HT-29 (cell line): Measurements from ENCODE around the gene ZC3H12C. TPM values are rescaled to one million over a fixed set of nuclear protein-coding genes. Genes with fewer than 3 reads are reported as not detected.
"Not testable (repeated sequence)": the region's sequence is repeated elsewhere in the genome, so short reads cannot be mapped to it uniquely, and the experiment has no call there.

Experiments
- DNase-seq: peaks from one replicate; pipeline ENCODE4 v3.0.0-alpha.2; 2015; ENCODE audit warnings: low spot score
- total RNA-seq: library from RNA; depleted of rRNA; stranded (reverse); fragments of >200 nt; shearing (Covaris generic); gene quantifications from 2 replicates; pipeline ENCODE4 v1.2.3, GENCODE V29; 2014

Gene ZC3H12C
- total RNA-seq, 1 experiment from 2014 or later, result 0.43 TPM

- DNase-seq, result no peak
These were observed 85.9 kb downstream of the ZC3H12C start for GRCh38 chr11:110179064-110179463.

GRCh38 chr11:110182886-110183285 lies 89.7 kb downstream of the ZC3H12C start:
- no peak for DNase-seq

- DNase-seq, result no peak
These were observed 91.3 kb downstream of the ZC3H12C start for GRCh38 chr11:110184456-110184855.

- no peak for DNase-seq
These were observed 92.0 kb downstream of the ZC3H12C start for GRCh38 chr11:110185121-110185591.

- DNase-seq, result no peak
These were observed 92.4 kb downstream of the ZC3H12C start for GRCh38 chr11:110185599-110185998.

GRCh38 chr11:110186456-110186855 lies 93.3 kb downstream of the ZC3H12C start:
- no peak for DNase-seq

- no peak for DNase-seq
These were observed 93.7 kb downstream of the ZC3H12C start for GRCh38 chr11:110186867-110187266.

- DNase-seq, result no peak
These were observed 94.5 kb downstream of the ZC3H12C start for GRCh38 chr11:110187731-110188130.

- DNase-seq, result no peak
These were observed 97.7 kb downstream of the ZC3H12C start for GRCh38 chr11:110190885-110191284.

- DNase-seq, result not testable (repeated sequence)
These were observed 99.6 kb downstream of the ZC3H12C start for GRCh38 chr11:110192604-110193282.

GRCh38 chr11:110194211-110194766 lies 101.1 kb downstream of the ZC3H12C start:
- peak; percentile 45 for DNase-seq

GRCh38 chr11:110196241-110196754 lies 103.1 kb downstream of the ZC3H12C start:
- DNase-seq, result peak; percentile 66

- no peak for DNase-seq
These were observed 103.8 kb downstream of the ZC3H12C start for GRCh38 chr11:110196884-110197420.

- no peak for DNase-seq
These were observed 105.0 kb downstream of the ZC3H12C start for GRCh38 chr11:110198031-110198729.

GRCh38 chr11:110199184-110199981 lies 106.2 kb downstream of the ZC3H12C start:
- DNase-seq, result no peak

GRCh38 chr11:110200241-110200640 lies 107.0 kb downstream of the ZC3H12C start:
- DNase-seq, result no peak

GRCh38 chr11:110200836-110201235 lies 107.6 kb downstream of the ZC3H12C start:
- DNase-seq, result no peak

GRCh38 chr11:110207123-110207522 lies 113.9 kb downstream of the ZC3H12C start:
- DNase-seq, result no peak

- peak; percentile 55 for DNase-seq
These were observed 115.6 kb downstream of the ZC3H12C start for GRCh38 chr11:110208678-110209312.

GRCh38 chr11:110209313-110209694 lies 116.1 kb downstream of the ZC3H12C start:
- DNase-seq, result not testable (repeated sequence)
